ENCODE measurements around the gene RBM6. TPM values are rescaled to one million over a fixed set of nuclear protein-coding genes. Genes with fewer than 3 reads are reported as not detected.
"Not testable (repeated sequence)": the region's sequence is repeated elsewhere in the genome, so short reads cannot be mapped to it uniquely, and the experiment has no call there.

The RBM6 gene
- total RNA-seq, 1 donor from 2014 or later = 101 TPM

- peak within 1 kb of the TSS; percentile 81 for H3K27ac ChIP-seq
- H3K36me3 ChIP-seq = peaks cover 5% of the 10 kb centered on the region
- ATAC-seq = peak; percentile 89 to 91
- intact Hi-C loops (cut with DNase I) = no loop called here
- peaks cover 67% of the 10 kb centered on the region for H3K4me1 ChIP-seq
- no peak for TF ChIP-seq CTCF (IDR thresholded peaks at IDR 0.05)
- peak within 1 kb of the TSS; percentile 63 for H3K4me3 ChIP-seq
- peak; percentile 92 for DNase-seq
- no peaks in the 10 kb centered on the region for H3K27me3 ChIP-seq (ENCODE audit: low read depth)
- H3K9me3 ChIP-seq = no peaks in the 10 kb centered on the region
Measured at GRCh38 chr3:49903451-49904424, 36.2 kb upstream of the RBM6 start, which contains the start of gene MST1R. Gene MST1R (minus strand): TSS chr3:49903873. CDS start chr3:49903609, 264 bp downstream.

- Histone ChIP-seq H3K27ac (peak overlapping the region; percentile 81), H3K4me1 (peaks cover 67% of the 10 kb centered on the region), H3K4me3 (peak overlapping the region; percentile 63)
- ATAC-seq; H3K9me3 ChIP-seq; H3K36me3 ChIP-seq; H3K27me3 ChIP-seq (ENCODE audit: low read depth); intact Hi-C loops (cut with DNase I); DNase-seq: not testable (repeated sequence)
Measured at GRCh38 chr3:49904448-49904847, 35.5 kb upstream of the RBM6 start.

- peaks cover 51% of the 10 kb centered on the region for H3K4me1 ChIP-seq
- peak; percentile 49 to 71 for ATAC-seq
- H3K27ac ChIP-seq = peak overlapping the region; percentile 60
- peak overlapping the region; percentile 37 for H3K4me3 ChIP-seq
- peaks cover 27% of the 10 kb centered on the region for H3K36me3 ChIP-seq
- DNase-seq = peak; percentile 65
- H3K9me3 ChIP-seq = no peaks in the 10 kb centered on the region
- H3K27me3 ChIP-seq (ENCODE audit: low read depth) = no peaks in the 10 kb centered on the region
- intact Hi-C loops (cut with DNase I) = no loop called here
- TF ChIP-seq CTCF (IDR thresholded peaks at IDR 0.05) = peak; percentile 64
Measured at GRCh38 chr3:49906073-49906743, 33.7 kb upstream of the RBM6 start.

- intact Hi-C loops (cut with DNase I) = no loop called here
- Histone ChIP-seq H3K36me3 (peaks cover 45% of the 10 kb centered on the region), H3K9me3 (no peaks in the 10 kb centered on the region), H3K4me3 (no peak overlapping the region), H3K27me3 (ENCODE audit: low read depth) (no peaks in the 10 kb centered on the region), H3K4me1 (peaks cover 30% of the 10 kb centered on the region), H3K27ac (no peak overlapping the region)
- no peak for TF ChIP-seq CTCF (IDR thresholded peaks at IDR 0.05)
- ATAC-seq (no peak), DNase-seq (no peak)
Measured at GRCh38 chr3:49908373-49909199, 31.4 kb upstream of the RBM6 start.

- Histone ChIP-seq H3K4me3 (no peak overlapping the region), H3K9me3 (no peaks in the 10 kb centered on the region), H3K4me1 (peaks cover 12% of the 10 kb centered on the region), H3K36me3 (peaks cover 45% of the 10 kb centered on the region), H3K27me3 (ENCODE audit: low read depth) (no peaks in the 10 kb centered on the region), H3K27ac (no peak overlapping the region)
- DNase-seq (no peak), ATAC-seq (no peak)
- intact Hi-C loops (cut with DNase I) = no loop called here
- no peak for TF ChIP-seq CTCF (IDR thresholded peaks at IDR 0.05)
Measured at GRCh38 chr3:49910409-49911123, 29.4 kb upstream of the RBM6 start.
